ENCODE measurements around the gene C16orf90. TPM values are rescaled to one million over a fixed set of nuclear protein-coding genes. Genes with fewer than 3 reads are reported as not detected.

The C16orf90 gene, protein sequence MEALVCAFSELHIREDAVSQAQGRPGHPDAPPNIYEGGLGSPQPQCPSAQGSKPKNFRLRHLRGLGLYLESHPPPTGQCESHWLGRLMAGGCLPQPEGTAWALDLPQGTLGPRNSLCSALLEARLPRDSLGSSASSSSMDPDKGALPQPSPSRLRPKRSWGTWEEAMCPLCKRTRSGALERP
- total RNA-seq = not detected in 2 replicates

DNA sequence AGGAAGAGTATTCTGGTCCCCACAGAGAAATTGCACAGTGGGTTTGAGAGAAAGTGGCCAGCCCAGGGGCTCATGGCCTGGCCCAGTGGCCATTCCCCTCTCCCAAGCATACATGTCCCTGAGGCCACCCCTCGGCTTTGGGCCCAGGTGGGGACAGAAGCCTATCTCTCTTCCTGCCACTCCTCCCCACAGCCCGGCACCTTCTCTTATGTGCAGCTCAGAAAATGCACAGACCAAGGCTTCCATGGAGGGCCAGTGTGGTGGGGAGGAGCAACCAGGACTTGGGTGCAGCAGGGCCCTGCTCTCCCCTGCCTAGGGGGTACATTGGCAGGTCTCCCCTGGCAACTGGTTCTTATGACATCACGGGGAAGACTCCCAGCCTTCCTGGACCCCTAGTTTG is at the start of gene C16orf90:
TSS of gene C16orf90 (minus strand) at position 314 of the 400 bp plus-strand sequence. CDS start at position 246, 68 bp downstream.

Other genes with a start within 250 kb of the C16orf90 start
- not detected in 2 replicates for gene MEFV, start 238.9 kb downstream of the C16orf90 start, total RNA-seq
- 46.5 and 54.7 TPM in 2 replicates for gene ZNF263, start 212.0 kb downstream of the C16orf90 start, total RNA-seq
- gene TIGD7, start 190.1 kb downstream of the C16orf90 start, total RNA-seq = 2.5 and 2.8 TPM in 2 replicates
- gene ZNF75A, start 190.0 kb downstream of the C16orf90 start, total RNA-seq = 15.4 and 19.0 TPM in 2 replicates
- gene OR2C1, start 139.6 kb downstream of the C16orf90 start, total RNA-seq = not detected in 2 replicates
- 11.5 and 16.2 TPM in 2 replicates for gene ZSCAN32, start 94.5 kb downstream of the C16orf90 start, total RNA-seq
- gene ZNF174, start 94.3 kb downstream of the C16orf90 start, total RNA-seq = 10.3 and 15.7 TPM in 2 replicates
- 1.3 and 1.8 TPM in 2 replicates for gene ZNF597, start 52.0 kb downstream of the C16orf90 start, total RNA-seq
- gene NAA60, start 51.8 kb downstream of the C16orf90 start, total RNA-seq = 16.8 and 19.1 TPM in 2 replicates
- 10.5 and 12.6 TPM in 2 replicates for gene CLUAP1, start 5.5 kb upstream of the C16orf90 start, total RNA-seq
- under 0.01 TPM in 1 of 2 replicates, not detected in the other for gene NLRC3, start 81.9 kb upstream of the C16orf90 start, total RNA-seq
- 2.2 and 3.4 TPM in 2 replicates for gene SLX4, start 116.1 kb upstream of the C16orf90 start, total RNA-seq
- 6.0 and 10.8 TPM in 2 replicates for gene DNASE1, start 159.2 kb upstream of the C16orf90 start, total RNA-seq
- 51.4 and 51.8 TPM in 2 replicates for gene TRAP1, start 222.0 kb upstream of the C16orf90 start, total RNA-seq